Spleen (tissue), 3 donors: Measurements from ENCODE around the gene MRPL19.
"Not testable (repeated sequence)": the region's sequence is repeated elsewhere in the genome, so short reads cannot be mapped to it uniquely, and the experiment has no call there.

ENCODE experiments used
- POLR2A ChIP-seq, 3 donors: fragments of 450-650 bp; IDR thresholded peaks; one replicate each; pipeline ENCODE4 v1.5.1; 2017; ENCODE audit warnings: antibody characterized with exemption in 3 of 3, mild to moderate bottlenecking in 1 of 3
- POLR2AphosphoS5 ChIP-seq, 3 donors: sonication (generic); formaldehyde crosslinking; IDR thresholded peaks; one replicate each; pipeline ENCODE4 v1.5.1; 2017; ENCODE audit warnings: antibody characterized with exemption in 3 of 3

GRCh38 chr2:75675423-75675822 is 28.8 kb downstream of the MRPL19 start:
- not testable (repeated sequence) for TF ChIP-seq POLR2A, POLR2AphosphoS5 (IDR thresholded peaks at IDR 0.05)
